HG03432 (cell line): ENCODE measurements around the gene SPRTN.

Source experiments
- ATAC-seq: cut with Tn5 transposase; IDR thresholded peaks from one replicate; pipeline ENCODE4 v1.9.1; 2021; ENCODE audit warnings: mild to moderate bottlenecking, moderate library complexity; ENCODE audit not compliant: unreplicated experiment

Gene SPRTN, protein sequence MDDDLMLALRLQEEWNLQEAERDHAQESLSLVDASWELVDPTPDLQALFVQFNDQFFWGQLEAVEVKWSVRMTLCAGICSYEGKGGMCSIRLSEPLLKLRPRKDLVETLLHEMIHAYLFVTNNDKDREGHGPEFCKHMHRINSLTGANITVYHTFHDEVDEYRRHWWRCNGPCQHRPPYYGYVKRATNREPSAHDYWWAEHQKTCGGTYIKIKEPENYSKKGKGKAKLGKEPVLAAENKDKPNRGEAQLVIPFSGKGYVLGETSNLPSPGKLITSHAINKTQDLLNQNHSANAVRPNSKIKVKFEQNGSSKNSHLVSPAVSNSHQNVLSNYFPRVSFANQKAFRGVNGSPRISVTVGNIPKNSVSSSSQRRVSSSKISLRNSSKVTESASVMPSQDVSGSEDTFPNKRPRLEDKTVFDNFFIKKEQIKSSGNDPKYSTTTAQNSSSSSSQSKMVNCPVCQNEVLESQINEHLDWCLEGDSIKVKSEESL

DNA sequence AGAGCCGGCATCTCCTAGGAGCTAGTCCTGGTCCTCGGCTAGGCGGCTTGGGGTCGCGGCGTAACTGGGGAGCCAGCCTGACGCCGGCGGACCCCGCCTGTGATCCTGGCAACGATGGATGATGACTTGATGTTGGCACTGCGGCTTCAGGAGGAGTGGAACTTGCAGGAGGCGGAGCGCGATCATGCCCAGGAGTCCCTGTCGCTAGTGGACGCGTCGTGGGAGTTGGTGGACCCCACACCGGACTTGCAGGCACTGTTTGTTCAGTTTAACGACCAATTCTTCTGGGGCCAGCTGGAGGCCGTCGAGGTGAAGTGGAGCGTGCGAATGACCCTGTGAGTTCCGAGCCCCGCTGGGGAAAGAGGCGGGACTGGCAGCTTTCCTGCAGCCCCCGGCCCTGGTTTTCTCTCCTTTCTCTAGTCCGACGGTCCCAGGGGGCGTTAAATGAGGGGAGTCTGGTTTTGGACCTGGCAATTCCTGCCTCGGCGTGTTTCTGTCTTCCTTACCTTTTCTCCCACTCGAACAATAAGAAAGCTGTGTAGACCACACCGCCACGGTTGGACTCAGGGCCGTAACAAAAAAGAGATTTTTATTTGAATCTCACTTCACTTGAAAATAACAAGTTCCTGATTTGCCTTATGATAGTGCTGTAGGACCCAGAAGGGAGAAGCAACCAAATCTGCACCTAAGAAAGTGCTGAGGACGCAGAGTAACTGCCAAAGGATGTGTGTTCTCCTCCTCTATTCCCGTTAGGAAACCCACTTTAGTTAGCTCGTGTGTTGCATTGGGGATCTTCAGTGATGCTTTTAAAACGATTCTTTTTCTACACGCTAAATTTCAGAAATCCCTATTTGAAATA is at the start of gene SPRTN:
TSS of gene SPRTN (plus strand) at position 24 of the 859 bp plus-strand sequence. CDS start at position 115, 91 bp downstream.
- peak; percentile 13 for ATAC-seq

DNA sequence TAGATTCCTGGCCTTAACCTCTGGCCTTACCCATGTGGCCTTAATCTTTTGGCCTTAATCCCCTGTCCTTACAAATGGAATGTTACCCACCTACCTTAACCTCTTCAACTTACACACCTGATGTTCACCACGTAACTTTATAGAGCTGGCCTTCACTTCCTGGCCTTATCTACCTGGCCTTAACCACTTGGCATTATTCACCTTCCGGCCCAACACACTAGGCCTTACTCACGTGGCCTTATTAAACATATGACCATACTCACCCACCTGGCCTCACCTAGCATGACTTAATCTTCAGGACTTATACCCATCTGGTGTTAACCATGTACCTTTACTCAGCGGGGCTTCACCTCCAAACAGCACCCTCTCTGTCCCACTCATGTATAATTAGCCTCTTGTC is 42.2 kb upstream of the SPRTN start:
- ATAC-seq = no peak

DNA sequence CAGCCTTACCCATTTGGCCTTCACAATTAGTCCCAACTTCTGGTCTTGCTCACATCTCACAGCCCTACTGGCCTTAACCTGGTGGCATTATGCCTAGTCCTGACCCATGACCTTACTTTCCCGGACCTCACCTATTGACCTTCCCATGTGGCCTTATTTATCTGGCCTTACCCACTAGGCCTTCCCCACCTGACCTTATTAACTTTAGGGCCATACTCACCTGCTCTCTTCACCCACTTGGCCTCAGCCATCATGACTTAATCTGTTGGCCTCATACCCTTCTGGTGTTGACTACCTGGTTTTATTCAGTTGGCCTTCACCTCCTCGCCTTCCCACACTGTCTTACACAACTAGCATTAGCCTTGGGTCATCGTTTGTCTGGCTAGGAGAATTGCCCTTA is 36.1 kb upstream of the SPRTN start:
- no peak for ATAC-seq

DNA sequence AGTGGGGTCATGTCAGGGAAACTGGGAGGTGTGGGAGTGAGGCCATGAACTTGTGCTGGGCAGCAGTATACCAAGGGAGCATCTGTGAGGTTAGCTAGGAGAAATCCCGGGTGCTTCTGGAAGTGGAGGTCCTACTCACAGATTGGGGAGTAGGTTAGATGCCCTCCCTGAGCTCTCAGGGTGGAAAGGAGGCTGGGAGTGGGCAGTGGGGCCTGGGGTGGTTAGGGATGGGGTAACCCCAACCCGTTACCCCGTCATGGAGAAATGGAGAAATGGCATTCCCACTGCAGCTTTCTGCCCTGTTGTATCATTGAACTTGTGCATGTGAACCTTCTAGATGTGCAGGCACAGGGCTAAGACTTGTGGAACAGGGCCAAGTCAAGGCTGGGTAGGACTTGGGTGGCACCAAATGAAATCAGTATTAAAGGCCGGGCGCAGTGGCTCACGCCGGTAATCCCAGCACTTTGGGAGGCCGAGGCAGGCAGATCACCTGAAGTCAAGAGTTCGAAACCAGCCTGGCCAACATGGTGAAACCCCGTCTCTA is 27.6 kb upstream of the SPRTN start:
- no peak for ATAC-seq

DNA sequence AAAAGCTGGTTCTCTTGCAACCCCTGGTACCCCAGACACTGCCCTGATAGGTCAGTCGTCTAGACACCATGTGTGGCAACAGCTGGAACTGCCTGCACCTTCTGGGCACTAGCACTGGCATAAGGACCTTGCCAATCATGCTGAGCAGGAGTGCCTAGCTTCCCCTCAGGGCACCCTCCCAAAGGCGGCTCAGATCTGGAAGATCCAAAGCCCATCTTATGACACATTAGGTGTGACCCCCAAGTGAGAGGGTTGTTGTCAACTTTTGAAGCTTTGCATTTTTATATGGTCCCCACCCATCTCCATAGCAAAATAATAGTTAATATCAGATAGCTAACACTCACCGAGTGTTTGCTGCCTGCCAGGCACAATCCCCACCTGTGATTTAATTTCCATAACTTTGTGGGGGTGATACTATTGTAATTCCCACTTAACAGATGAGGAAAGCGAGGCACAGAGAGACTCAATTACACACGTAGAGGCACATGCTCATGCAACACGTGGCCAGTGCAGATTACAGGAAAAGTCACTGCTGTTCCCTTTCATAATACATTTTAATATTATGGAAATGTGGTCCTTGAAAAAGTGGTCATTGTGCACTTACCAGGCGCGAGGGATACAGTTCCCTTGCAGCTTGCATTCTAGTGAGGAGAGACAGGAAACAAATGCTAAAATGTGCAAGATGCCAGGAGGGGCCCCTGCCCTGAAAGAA is 26.2 kb upstream of the SPRTN start:
- no peak for ATAC-seq

DNA sequence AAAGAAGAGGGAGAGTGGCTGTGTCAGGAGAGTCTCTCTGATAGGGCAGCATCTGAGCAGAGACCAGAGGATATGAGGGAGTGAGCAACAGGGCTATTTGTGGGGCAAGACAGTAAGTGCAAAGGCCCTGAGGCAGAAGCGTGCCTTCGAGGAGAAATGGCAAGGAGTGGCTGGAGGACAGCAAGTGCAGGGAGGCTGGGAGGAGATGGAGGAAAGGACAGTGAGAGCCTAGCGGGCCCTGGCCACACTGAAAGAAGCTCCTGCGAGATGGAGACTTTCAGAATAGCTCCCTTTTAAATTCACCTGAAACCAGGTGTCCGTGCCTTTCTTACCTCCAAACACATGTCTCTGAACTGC is 25.7 kb upstream of the SPRTN start:
- ATAC-seq = no peak

DNA sequence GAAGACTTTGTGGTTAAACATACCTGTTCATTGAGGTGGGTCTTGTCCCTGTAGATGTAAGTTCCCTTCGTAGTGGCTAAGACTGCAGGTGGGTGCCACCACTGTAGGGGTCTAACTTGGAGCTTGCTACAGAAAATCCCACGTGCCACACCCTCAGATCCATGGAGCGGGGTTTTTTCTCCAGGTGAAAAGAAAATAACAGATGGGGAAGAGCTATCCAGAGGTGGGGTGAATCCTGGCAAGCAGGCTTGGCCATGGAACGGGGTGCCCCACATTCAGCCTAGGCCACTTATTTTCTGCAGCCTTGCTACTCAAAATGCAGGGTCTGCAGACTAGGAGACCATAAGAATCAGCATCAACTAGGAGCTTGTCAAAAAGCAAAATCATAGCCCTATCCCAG is 24.4 kb upstream of the SPRTN start:
- no peak for ATAC-seq

DNA sequence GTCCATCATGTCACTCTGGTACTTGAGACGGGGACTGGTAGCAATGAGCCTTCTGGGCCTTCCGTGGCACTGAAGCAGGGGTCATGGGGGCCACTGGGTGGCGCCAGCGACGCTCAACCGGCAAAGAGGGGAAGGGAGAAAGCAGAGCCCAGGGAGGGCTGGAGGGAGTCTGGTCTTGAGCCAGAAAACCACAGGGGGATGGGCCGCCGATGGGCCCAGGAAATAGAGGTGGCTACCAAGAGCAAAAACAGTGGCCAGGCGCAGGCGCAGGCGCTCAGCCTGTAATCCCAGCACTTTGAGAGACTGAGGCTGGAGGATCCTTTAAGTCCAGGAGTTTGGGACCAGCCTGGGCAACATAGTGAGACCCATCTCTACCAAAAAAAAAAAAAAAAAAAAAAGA is 22.2 kb upstream of the SPRTN start:
- ATAC-seq = peak; percentile 96

DNA sequence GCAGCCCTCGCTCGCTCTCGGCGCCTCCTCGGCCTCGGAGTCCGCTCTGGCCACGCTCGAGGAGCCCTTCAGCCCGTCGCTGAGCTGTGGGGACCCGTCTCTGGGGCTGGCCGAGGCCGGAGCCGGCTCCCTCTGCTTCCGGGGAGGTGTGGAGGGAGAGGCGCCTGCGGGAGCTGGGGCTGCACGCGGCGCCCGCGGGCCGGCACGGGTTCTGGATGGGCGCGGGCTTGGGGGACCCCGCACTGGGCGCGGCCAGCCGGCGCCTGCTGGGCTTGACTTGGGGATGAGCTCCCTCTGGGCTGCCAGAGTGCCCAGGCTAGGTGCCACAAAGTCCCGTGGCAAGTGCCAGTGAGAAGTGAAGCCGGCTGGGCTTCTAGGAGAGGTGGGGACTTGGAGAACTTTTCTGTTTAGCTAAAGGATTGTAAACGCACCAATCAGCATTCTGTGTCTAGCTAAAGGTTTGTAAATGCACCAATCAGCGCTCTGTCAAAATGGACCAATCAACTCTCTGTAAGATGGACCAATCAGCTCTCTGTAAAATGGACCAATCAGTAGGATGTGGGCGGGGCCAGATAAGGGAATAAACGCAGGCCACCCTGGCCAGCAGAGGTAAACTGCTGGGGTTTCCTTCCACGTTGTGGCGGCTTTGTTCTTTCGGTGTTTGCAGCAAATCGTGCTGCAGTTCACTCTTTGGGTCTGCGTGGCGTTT is 20.6 kb upstream of the SPRTN start:
- no peak for ATAC-seq

DNA sequence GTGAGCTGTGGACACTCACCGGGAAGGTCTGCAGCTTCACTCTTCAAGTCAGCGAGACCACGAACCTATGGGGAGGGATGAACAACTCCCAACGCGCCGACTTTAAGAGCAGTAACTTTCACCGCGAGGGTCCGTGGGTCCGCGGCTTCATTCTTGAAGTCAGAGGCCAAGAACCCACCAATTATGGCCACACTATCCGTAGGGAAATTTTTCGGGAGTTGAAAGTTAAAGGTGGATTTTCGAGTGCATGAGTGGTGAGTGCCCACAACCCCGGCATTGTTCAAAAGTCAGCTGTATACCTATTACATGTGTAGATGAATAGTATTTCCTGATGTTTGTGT is 20.1 kb upstream of the SPRTN start:
- no peak for ATAC-seq

DNA sequence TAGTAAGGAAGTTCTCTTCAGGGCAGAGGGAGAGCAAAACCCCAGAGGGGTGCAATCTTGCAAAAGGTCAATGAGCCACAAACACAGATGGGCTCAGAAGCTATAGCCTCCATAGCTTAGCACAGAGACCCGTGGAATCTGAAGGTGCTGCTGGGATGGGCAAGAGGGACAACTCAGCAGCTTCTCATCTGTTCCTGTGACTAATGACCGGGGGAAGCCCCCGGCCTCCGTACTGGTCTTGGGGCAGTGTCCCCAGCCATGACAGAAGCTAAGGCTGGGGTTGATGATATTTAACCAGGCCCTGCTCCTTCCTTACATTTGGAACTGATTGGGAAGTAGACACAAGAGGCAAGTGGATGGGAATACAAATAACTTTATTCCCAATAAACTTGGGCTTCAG is 19.5 kb upstream of the SPRTN start:
- no peak for ATAC-seq

DNA sequence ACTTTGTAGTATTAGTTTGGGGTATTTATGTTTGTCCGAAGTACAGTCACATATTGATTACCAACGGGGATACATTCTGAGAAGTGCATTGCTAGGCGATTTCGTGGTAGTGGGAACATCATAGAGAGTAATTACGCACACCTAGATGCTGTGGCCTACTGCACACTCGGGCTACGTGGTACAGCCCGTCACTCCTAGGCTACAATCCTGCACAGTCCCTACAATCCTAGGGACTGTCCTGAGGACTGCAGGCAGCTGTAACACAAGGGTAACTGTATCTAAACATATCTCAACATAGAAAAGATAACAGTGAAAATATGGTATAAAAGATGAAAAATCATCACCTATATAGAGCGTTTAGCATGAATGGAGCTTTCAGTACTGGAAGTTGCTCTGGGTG is 19.0 kb upstream of the SPRTN start:
- no peak for ATAC-seq

DNA sequence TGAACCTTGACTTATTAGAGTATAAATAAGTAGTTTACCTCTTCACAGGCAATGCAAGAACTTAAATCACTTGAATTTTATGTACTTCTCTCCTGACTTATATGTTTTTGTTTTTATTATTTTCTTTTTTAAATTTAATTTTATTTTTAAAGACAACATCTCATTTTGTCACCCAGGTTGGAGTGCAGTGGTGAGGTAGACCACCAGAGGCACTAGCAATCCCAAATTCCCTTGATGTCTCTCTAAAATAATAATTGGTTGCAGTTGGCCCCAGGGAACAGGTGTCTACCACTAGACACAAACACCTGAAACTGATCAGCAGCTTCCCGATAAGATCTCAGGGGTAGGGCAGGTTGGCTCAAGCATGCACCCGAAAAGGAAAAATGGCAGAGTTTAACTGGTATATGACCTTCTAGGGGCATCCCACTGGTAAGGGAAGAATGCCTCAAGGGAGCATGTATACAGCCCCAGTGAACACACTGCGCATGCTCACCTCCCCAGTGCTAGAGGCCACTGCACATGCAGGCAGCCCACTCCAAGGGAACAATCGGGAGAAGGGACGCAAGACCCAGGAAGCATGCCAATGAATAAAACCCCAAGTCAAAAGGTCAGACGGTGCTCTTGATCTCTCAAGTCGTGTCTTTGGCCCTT is 15.1 kb upstream of the SPRTN start:
- ATAC-seq = no peak

DNA sequence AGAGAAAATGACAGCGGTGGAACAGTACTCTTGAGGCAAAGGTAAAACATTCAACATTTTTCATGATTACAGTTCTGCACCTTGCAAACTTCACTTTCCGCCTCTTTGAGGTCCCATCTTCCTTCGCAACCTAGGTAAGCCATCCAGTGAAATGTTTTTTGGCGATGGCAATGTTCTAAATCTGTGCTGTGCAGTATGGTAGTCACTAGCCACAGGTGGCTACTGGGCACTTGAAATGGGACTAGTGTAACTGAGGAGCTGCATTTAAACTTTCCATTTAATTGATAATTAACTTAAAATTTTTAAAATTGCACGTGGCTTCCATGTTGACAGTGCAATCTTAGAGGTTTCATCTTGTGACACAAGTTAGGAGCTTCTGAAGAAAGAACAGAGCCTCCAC is 13.4 kb upstream of the SPRTN start:
- ATAC-seq = no peak

DNA sequence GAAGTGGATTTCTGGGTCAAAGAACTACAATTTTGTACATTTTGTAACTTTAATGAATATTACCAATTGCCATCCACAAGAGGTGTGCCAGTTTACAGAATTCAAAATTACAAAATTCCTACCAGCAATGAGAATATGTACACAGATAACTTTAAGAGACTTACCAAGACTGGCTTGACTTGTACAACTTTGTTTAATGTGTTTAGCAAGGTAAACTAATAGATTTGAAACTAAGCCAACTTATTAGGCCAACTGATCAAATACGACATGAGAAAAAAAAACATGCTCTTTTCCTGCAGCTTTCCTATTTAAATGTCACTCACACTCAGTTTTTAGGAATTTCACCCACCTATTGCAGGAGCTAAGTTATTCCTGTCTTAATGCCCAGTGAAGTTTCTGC is 11.8 kb upstream of the SPRTN start:
- ATAC-seq = no peak

DNA sequence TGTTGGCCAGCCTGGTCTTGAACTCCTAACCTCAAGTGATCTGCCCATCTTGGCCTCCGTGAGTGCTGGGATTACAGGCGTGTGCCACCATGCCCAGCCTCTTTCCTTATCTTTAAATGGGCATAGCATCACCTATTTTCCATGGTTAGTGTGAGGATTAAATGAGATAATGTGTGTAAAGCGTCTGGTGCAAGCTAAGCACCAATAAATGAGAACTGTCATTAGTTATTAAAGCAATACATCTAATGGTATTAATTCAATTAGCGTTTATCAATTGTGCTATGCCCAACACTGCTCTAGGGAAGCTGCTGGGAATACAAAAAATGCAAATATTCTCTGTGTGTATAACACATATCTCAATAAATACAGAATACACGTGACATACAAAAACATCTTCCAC is 10.5 kb upstream of the SPRTN start:
- no peak for ATAC-seq

DNA sequence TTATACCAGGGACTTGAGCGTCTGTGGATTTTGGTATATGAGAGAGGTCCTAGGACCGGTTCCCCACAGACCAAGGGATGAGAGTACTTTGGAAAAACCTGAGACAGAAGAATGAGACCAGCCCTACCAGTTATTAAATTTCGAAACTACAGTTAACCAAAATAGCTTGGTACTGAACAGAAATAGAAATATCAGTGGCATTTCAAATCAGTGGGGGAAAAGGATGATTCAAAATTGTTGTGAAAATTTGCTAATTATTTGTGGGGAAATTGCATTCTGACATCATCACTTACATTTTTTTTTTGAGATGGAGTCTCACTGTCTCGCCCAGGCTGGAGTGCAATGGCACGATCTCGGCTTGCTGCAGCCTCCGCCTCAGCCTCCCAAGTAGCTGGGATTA is 8.6 kb upstream of the SPRTN start:
- ATAC-seq = peak; percentile 41

DNA sequence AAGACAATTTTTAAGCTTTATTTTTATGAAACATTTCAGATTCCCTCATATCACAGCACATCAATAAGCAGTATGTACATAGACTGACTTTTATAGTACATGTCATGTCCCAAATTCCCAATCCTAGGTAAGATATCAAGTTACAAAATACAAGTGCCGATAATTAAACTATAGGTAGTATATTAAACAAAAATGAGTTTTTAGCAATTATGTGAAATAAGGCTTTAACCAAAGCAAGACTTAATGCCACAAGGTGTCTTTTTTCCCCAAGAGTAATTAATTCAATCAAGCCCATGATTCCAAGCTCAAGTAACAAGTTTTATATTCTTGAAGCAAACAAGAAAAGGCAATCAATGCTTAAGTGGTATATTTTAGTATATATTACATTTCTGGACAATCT is 5.3 kb upstream of the SPRTN start:
- ATAC-seq = no peak

DNA sequence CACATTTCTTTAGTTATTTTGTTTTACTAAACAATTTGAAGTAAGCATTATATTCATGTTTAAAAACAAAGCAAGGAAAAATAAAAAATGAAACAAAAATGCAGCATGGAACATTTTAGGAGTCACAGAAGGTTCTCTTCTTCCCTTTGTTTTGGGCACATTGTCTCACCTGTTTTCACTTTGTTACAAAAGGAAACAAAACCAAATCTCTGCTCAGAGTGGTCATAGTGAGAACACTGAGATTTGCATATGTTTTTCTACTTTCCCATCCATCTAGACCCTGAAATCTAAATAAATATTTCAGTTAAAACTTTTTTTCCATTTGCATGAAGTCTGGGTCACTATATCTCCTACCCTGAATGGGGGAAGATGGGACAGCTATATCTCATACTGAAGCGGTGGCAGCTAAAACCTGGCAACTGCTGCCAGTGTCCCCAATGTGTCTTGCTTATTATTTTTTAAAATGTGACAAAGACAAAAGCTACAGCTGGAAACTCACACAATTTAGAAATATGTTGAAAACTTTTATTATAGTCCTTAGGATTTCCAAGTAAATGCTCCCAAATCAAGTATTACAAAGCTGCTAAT is 3.9 kb upstream of the SPRTN start:
- no peak for ATAC-seq

DNA sequence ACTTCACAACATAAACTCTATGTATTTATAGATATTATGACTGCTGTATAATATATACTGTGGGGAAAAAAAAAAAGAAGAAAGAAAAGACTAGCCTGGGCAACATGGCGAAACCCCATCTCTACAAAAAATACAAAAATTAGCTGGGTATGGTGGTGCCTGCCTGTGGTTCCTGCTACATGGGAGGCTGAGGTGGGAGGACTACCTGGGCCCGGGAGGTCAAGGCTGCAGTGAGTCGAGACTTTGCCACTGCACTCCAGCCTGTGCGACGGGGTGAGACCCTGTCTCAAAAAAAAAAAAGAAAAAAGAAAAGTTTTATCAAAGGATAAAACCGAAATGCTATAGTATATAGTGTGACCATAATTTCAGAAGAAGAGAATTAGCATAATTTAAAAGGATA is 3.1 kb upstream of the SPRTN start:
- ATAC-seq = no peak
